ENCODE data around the gene CFAP20DC. TPM values are rescaled to one million over a fixed set of nuclear protein-coding genes. Genes with fewer than 3 reads are reported as not detected.

Gene CFAP20DC
- total and polyA plus RNA-seq, 2 of the 8 experiments (the other 6 are each of a cell fraction or from before 2014, with no cell fraction given): 2.2 to 2.8 TPM

DNA sequence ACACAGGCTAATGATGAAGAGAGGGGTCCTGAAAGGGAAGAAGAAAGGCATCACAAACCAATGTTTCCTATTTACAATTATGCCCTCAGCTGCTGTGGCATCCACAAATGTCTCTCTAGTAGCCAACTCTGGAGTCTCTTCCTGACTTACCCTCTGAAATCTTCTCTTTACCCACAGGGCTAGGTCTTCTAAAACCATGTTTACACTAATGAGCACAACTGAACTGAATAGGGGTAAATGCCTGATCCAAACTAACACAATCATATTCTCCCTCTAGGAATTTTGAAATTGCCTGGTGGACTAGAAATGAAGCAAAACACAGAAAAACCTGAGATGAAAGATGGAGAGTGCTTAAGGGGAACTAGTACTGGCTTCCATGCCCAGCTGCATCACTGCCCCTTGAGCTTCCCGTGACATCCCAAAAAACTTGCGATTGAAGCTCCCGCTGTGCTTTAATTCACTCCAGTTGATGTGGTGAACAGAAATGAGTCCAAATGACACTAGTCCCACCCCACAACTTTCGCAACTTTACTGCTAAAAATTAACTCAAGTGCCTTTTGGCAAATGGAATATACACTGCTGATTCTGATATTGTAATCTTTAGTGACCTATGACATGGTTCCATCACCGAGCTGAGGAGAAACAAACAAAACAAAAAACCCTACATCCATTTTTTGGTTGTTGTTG is 32.8 kb downstream of the CFAP20DC start:
- Histone ChIP-seq H3K9me3 (ENCODE audit: insufficient read depth in 2 of 2, low read depth in 1 of 2, low read length in 1 of 2) (no peaks in the 10 kb centered on the region), H3K9ac (replicated peaks in 1 of 4; ENCODE audit: extremely low read depth in 1 of 4, low read depth in 3 of 4, low read length in 3 of 4) (no peak overlapping the region), H3K4me1 (replicated peaks in 1 of 4; ENCODE audit: control insufficient read depth in 3 of 4, insufficient read depth in 4 of 4, low read length in 3 of 4) (no peaks in the 10 kb centered on the region), H3K18ac (ENCODE audit: extremely low read depth, low read length) (no peak overlapping the region), H3K4me2 (ENCODE audit: insufficient read depth in 1 of 2, low read depth in 2 of 2, low read length in 2 of 2) (no peak overlapping the region), H4K91ac (replicated peaks; ENCODE audit: insufficient read length, low read length) (no peak overlapping the region), H2AK5ac (ENCODE audit: low read depth, low read length) (no peak overlapping the region), H4K8ac (ENCODE audit: extremely low read depth, insufficient read depth, low read length) (no peak overlapping the region), H3K79me2 (ENCODE audit: control insufficient read depth in 1 of 2, insufficient read depth in 2 of 2, low read length in 2 of 2) (no peaks in the 10 kb centered on the region), H2BK5ac (ENCODE audit: low read depth, low read length) (no peak overlapping the region), H4K5ac (ENCODE audit: insufficient read length, low read depth, low read length) (no peak overlapping the region), H2BK120ac (replicated peaks; ENCODE audit: low read depth, low read length) (no peak overlapping the region), H2AFZ (ENCODE audit: low read length) (no peak overlapping the region), H2BK20ac (ENCODE audit: low read length) (no peak overlapping the region), H2BK15ac (ENCODE audit: low read length) (no peak overlapping the region), H2BK12ac (ENCODE audit: low read depth, low read length) (no peak overlapping the region), H3K27me3 (replicated peaks in 1 of 4; ENCODE audit: control insufficient read depth in 3 of 4, extremely low read depth in 1 of 4, insufficient read depth in 3 of 4, low read length in 3 of 4) (no peaks in the 10 kb centered on the region), H4K20me1 (replicated peaks in 1 of 2; ENCODE audit: control insufficient read depth in 1 of 2, insufficient read depth in 2 of 2, low read length in 2 of 2) (no peaks in the 10 kb centered on the region), H3K23me2 (ENCODE audit: low read depth, low read length) (no peaks in the 10 kb centered on the region), H3K36me3 (ENCODE audit: control insufficient read depth in 2 of 4, insufficient read depth in 4 of 4, low read length in 3 of 4) (no peaks in the 10 kb centered on the region), H3K27ac (ENCODE audit: low read depth, low read length) (no peak overlapping the region), H3K79me1 (ENCODE audit: low read depth, low read length) (no peaks in the 10 kb centered on the region), H3K23ac (ENCODE audit: insufficient read length) (no peak overlapping the region), H3K4me3 (ENCODE audit: extremely low read depth in 1 of 4, insufficient read depth in 2 of 4, low read depth in 3 of 4, low read length in 4 of 4) (no peak overlapping the region), H3K4ac (replicated peaks; ENCODE audit: insufficient read length, low read depth, low read length) (no peak overlapping the region), H3K56ac (replicated peaks; ENCODE audit: insufficient read length, low read depth, low read length) (no peak overlapping the region), H3K14ac (ENCODE audit: insufficient read length) (no peak overlapping the region)
- TF ChIP-seq BRCA1 (IDR thresholded peaks at IDR 0.05; ENCODE audit: low read depth, low read length): no peak
- no peak for TF ChIP-seq NANOG (IDR thresholded peaks at IDR 0.05; ENCODE audit: insufficient read depth, low read depth, low read length, poor library complexity, severe bottlenecking)
- TF ChIP-seq CBX8 (IDR thresholded peaks at IDR 0.05; ENCODE audit: borderline replicate concordance, low read depth, low read length): no peak
- POLR2A ChIA-PET (ENCODE audit: partially characterized antibody): no interaction called here
- 92% methylated on average over 5 of the region's 5 CpGs; no CpG with 5 or more reads in 1 of the 2 experiments for WGBS, 2 experiments (ENCODE audit: extremely low coverage in 1 of 2, insufficient coverage in 1 of 2, insufficient read length in 1 of 2, insufficient replicate concordance in 2 of 2, low coverage in 1 of 2, low lambda C conversion rate in 2 of 2, missing lambda C conversion rate in 1 of 2)
- FAIRE-seq (no peak), DNase-seq (ENCODE audit: low read depth in 1 of 2, low spot score in 2 of 2) (no peak)
- CTCF ChIA-PET (ENCODE audit: partially characterized antibody): no interaction called here

Data from H1 (cell line).